A673 (cell line): ENCODE data around the gene SVOPL. TPM values are rescaled to one million over a fixed set of nuclear protein-coding genes. Genes with fewer than 3 reads are reported as not detected.

Source experiments
- BruUV-seq: library from RNA; stranded (reverse); fragments of 400-500 nt; replicated peaks from 2 replicates; lab custom pipeline; 2021; lab: Mats Ljungman, UMichigan
- CTCF ChIA-PET: fragments of 300-600 bp; sonication (Branson Sonifier 250); formaldehyde crosslinking; loops from one replicate; lab custom pipeline; 2022; ENCODE audit warnings: antibody characterized with exemption; lab: Charles Lee
- POLR2A ChIA-PET: fragments of 300-600 bp; sonication (Branson Sonifier 250); formaldehyde crosslinking; loops from one replicate; lab custom pipeline; 2022; ENCODE audit warnings: antibody characterized with exemption; ENCODE audit not compliant: low non-redundant PET; lab: Charles Lee
- DNase-seq: peaks from one replicate; pipeline ENCODE4 v3.0.0-alpha.2; 2015; ENCODE audit warnings: low spot score
- H3K27ac ChIP-seq: fragments of 200-600 bp; sonication (generic); 2 replicates; pipeline ENCODE4 v1.5.1; 2016; ENCODE audit warnings: mixed run types, low read depth, mild to moderate bottlenecking, mixed read lengths, antibody characterized with exemption, low read length; ENCODE audit not compliant: poor library complexity, severe bottlenecking
- H3K27me3 ChIP-seq: fragments of 200-600 bp; sonication (generic); replicated peaks from 2 replicates; pipeline ENCODE4 v1.6.1; 2017; ENCODE audit warnings: mixed run types, low read depth, mild to moderate bottlenecking, mixed read lengths, antibody characterized with exemption, low read length; ENCODE audit not compliant: insufficient read depth, poor library complexity
- H3K36me3 ChIP-seq: fragments of 200-600 bp; sonication (generic); 2 replicates; pipeline ENCODE4 v1.6.1; 2016; ENCODE audit warnings: mixed run types, mild to moderate bottlenecking, mixed read lengths, antibody characterized with exemption, low read length; ENCODE audit not compliant: insufficient read depth, poor library complexity, severe bottlenecking
- H3K4me1 ChIP-seq: fragments of 200-600 bp; sonication (generic); 2 replicates; pipeline ENCODE4 v1.6.1; 2017; ENCODE audit warnings: mixed run types, mild to moderate bottlenecking, mixed read lengths, antibody characterized with exemption, low read length; ENCODE audit not compliant: insufficient read depth, poor library complexity, severe bottlenecking
- H3K4me3 ChIP-seq: fragments of 200-600 bp; sonication (generic); 2 replicates; pipeline ENCODE4 v1.5.1; 2016; ENCODE audit warnings: low read depth, mixed run types, mild to moderate bottlenecking, mixed read lengths, low read length; ENCODE audit not compliant: poor library complexity, severe bottlenecking
- H3K9me3 ChIP-seq: fragments of 200-600 bp; sonication (generic); 2 replicates; pipeline ENCODE4 v1.6.1; 2016; ENCODE audit warnings: mixed run types, low read depth, mild to moderate bottlenecking, mixed read lengths, antibody characterized with exemption, low read length; ENCODE audit not compliant: poor library complexity, severe bottlenecking
- CTCF ChIP-seq: fragments of 300-800, 200-600 bp; sonication (generic); conservative IDR thresholded peaks from 2 replicates; pipeline ENCODE4 v1.5.1; 2017; ENCODE audit warnings: low read depth, mild to moderate bottlenecking, antibody characterized with exemption, low read length, moderate library complexity, mixed read lengths
- EZH2 ChIP-seq: fragments of 200-600 bp; sonication (generic); IDR thresholded peaks from 2 replicates; pipeline ENCODE4 v1.6.1; 2017; ENCODE audit warnings: borderline replicate concordance, low read depth, mild to moderate bottlenecking, mixed read lengths, antibody characterized with exemption, low read length; ENCODE audit not compliant: poor library complexity, severe bottlenecking
- intact Hi-C: fragments of 100-400 bp; cut with micrococcal nuclease; formaldehyde crosslinking; loops from one replicate; pipeline ENCODE4 v1.10.0; 2022; ENCODE audit not compliant: unreplicated experiment
- total RNA-seq: library from RNA; stranded (reverse); gene quantifications from 2 replicates; pipeline ENCODE4 v1.2.3, GENCODE V29; 2021

Gene SVOPL
- total RNA-seq, 1 experiment from 2014 or later = not detected

DNA sequence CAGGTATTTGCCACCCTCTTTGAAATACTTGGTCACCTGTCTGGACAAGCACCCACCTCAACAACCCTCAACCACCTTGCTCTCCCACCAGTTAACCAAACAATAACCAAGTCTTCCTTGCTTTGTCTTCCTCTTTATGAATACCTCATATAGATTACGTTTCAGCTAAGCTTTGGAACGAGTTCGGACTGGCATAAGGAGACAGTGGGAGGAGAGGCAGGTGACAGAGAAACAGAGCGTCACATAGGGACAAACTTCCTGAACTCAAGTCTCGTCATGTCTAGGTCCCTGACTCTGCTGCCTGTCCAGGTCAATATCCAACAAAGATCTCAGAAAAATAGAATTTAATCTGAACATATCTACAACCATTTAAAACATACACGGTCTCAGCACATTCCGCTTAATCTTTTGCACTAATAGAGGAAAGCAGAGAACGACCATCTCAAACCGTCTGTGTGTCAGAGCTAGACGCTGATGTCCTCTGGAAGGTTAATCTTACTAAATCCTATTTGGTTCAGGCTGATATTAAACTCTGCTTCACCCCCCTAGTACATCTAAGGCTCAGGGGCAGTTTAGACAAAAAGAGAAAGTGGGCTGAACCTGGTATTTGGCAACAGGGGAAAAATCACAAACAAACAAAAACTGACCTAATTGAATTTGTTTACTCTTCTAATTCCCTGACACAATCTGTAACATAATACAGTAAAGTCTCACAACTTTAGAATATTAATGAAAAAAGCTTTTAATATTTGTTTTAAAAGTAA, 26.4 kb upstream of the SVOPL start:
- CTCF ChIA-PET = interaction anchor here (1.0 kb wide), 1 partner anchor 11 kb away, joined by 11 read pairs; no protein-coding TSS in a partner anchor
- Histone ChIP-seq H3K27me3 (no peaks in the 10 kb centered on the region), H3K9me3 (no peaks in the 10 kb centered on the region), H3K27ac (no peak overlapping the region), H3K36me3 (no peaks in the 10 kb centered on the region), H3K4me1 (no peaks in the 10 kb centered on the region), H3K4me3 (no peak overlapping the region)
- POLR2A ChIA-PET = no interaction called here
- TF ChIP-seq CTCF (no peak), EZH2 (no peak)
- no TSS peak for BruUV-seq
- intact Hi-C loops = no loop called here
- no peak for DNase-seq

GRCh38 chr7:138726288-138726687, 25.1 kb upstream of the SVOPL start:
- Histone ChIP-seq H3K4me3 (no peak overlapping the region), H3K4me1 (no peaks in the 10 kb centered on the region), H3K9me3 (no peaks in the 10 kb centered on the region), H3K27me3 (no peaks in the 10 kb centered on the region), H3K36me3 (no peaks in the 10 kb centered on the region), H3K27ac (no peak overlapping the region)
- ChIA-PET CTCF (interaction anchor here (1.0 kb wide), 1 partner anchor 12 kb away, joined by 11 read pairs; no protein-coding TSS in a partner anchor), POLR2A (no interaction called here)
- DNase-seq = no peak
- BruUV-seq = no TSS peak
- TF ChIP-seq CTCF (0 out of 2 replicates have a peak, but pooled peaks have one; percentile 23), EZH2 (no peak)
- intact Hi-C loops = no loop called here

DNA sequence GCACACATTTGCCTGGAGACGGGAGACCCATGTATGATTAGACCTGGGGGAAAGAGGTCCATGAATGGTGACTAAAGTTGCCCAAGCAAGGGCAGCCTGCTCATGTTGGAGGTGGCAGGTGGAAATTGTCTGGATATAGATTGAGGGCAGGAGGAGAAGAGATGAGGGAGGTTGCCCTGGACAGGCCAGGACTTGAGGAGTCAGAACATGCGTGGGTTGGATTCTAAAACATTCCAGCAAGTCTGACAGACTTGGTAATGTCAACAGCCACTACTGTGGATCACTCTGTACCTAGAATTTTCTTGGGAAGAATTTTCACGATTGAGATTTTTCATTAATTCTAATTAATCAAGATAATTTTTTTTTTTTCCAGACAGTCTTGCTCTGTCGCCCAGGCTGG, 19.1 kb upstream of the SVOPL start:
- TF ChIP-seq CTCF (no peak), EZH2 (no peak)
- BruUV-seq = no TSS peak

More for the DNA sequence above, 19.1 kb upstream of the SVOPL start:
- H3K4me3 ChIP-seq = no peak overlapping the region
- no peaks in the 10 kb centered on the region for H3K27me3 ChIP-seq
- POLR2A ChIA-PET = no interaction called here
- H3K4me1 ChIP-seq = no peaks in the 10 kb centered on the region
- CTCF ChIA-PET = no interaction called here
- no peaks in the 10 kb centered on the region for H3K36me3 ChIP-seq
- intact Hi-C loops = no loop called here
- no peak for DNase-seq
- H3K27ac ChIP-seq = no peak overlapping the region
- H3K9me3 ChIP-seq = no peaks in the 10 kb centered on the region
